ENCODE data around the gene RALB.

The RALB gene

DNA sequence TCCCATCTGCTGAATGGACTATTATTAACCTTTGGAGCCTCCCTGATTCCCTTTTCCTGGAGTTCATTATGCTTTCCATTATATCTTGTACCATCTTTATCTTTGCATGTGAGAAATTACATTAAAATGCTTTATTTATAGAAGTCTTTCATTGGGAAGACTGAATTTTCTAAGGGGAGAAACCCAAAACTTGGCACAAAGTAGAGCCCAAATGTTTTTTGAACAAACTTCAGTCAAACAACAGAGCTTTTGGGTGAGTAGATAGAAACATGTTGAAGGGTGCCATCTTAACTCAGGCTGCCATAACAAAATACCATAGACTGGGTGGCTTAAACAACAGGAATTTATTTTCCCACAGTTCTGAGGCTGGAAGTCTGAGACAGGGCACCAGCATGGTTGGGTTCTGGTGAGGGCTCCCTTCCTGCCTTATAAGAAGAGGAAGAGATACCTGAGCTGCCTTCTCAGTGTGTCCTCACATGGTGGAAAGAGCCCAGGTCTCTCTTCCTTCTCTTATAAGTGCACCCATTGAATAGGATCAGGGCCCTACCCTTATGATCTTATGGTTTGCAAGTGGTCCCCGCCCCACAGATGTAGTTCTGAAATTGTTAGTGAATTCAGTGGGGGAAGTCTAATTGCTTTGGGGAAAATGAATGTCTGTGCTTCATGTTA is 19.2 kb downstream of the RALB start:
- TF ChIP-seq EZH2 (optimal IDR thresholded peaks at IDR 0.05; ENCODE audit: low read depth, low read length) (no peak), EZH2phosphoT487 (IDR thresholded peaks at IDR 0.05; ENCODE audit: low read length) (no peak)
- TF ChIP-seq, protein P1, sequence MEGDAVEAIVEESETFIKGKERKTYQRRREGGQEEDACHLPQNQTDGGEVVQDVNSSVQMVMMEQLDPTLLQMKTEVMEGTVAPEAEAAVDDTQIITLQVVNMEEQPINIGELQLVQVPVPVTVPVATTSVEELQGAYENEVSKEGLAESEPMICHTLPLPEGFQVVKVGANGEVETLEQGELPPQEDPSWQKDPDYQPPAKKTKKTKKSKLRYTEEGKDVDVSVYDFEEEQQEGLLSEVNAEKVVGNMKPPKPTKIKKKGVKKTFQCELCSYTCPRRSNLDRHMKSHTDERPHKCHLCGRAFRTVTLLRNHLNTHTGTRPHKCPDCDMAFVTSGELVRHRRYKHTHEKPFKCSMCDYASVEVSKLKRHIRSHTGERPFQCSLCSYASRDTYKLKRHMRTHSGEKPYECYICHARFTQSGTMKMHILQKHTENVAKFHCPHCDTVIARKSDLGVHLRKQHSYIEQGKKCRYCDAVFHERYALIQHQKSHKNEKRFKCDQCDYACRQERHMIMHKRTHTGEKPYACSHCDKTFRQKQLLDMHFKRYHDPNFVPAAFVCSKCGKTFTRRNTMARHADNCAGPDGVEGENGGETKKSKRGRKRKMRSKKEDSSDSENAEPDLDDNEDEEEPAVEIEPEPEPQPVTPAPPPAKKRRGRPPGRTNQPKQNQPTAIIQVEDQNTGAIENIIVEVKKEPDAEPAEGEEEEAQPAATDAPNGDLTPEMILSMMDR (IDR thresholded peaks at IDR 0.05; ENCODE audit: low read length) = no peak
- H3K9ac ChIP-seq (ENCODE audit: low read length) = no peak overlapping the region
- no peak overlapping the region for H3K27ac ChIP-seq (ENCODE audit: low read length)

DNA sequence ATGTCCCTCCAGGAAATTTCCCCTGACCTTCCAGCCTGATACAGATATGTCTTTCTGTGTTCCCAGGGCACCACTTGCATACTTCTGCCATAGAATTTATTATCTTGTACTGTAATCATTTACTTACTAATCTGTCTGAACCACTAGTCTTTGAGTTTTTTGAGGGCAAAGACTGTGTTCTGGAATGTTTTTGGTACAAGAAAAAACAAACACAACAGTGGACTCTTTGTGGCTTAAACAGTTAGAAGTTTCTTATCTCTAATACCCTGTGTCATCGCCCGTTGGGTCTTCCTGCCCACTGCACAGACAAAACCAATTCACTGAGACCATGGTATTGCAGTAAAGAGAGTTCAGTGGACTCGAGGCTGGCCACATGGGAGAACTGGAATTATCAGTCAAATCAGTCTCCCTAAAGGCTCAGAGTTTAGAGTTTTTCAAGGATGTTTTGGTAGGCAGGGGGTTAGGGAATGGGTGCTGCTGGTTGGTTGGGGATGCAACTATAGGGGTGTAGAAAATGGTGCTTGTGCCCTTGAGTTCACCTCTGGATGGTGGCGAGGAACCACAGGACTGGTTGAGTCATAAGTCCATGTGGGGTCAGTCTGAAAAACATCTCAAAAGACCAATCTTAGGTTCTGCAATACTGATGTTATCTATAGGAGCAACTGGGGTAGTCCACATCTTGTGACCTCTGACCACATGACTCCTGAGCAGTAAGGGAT is 20.3 kb downstream of the RALB start:
- Histone ChIP-seq H3K4me2 (ENCODE audit: low read depth, low read length) (no peak overlapping the region), H3K4me1 (ENCODE audit: low read length) (no peaks in the 10 kb centered on the region), H4K20me1 (ENCODE audit: insufficient read depth, low read length) (no peaks in the 10 kb centered on the region), H3K9ac (ENCODE audit: low read length) (no peak overlapping the region), H3K9me3 (replicated peaks; ENCODE audit: insufficient read depth, low read length) (no peaks in the 10 kb centered on the region), H3K27ac (ENCODE audit: low read length) (no peak overlapping the region), H3F3A (ENCODE audit: insufficient read depth, low read length) (no peaks in the 10 kb centered on the region), H2AFZ (ENCODE audit: low read length) (no peak overlapping the region), H3K4me3 (ENCODE audit: low read length) (no peak overlapping the region), H3K9me2 (replicated peaks; ENCODE audit: insufficient read depth, low read length) (no peaks in the 10 kb centered on the region), H3K36me3 (replicated peaks; ENCODE audit: insufficient read depth, low read length) (no peaks in the 10 kb centered on the region), H3K27me3 (replicated peaks; ENCODE audit: insufficient read depth, low read length) (no peaks in the 10 kb centered on the region), H3K79me2 (ENCODE audit: low read length) (peaks cover 33% of the 10 kb centered on the region)
- DNase-seq = no peak
- TF ChIP-seq EZH2phosphoT487 (IDR thresholded peaks at IDR 0.05; ENCODE audit: low read length) = no peak
- TF ChIP-seq, protein P1 (IDR thresholded peaks at IDR 0.05; ENCODE audit: low read length) = no peak
- TF ChIP-seq EZH2 (optimal IDR thresholded peaks at IDR 0.05; ENCODE audit: low read depth, low read length) = no peak

More for the DNA sequence above, 19.2 kb downstream of the RALB start:
- Histone ChIP-seq H3K9me3 (replicated peaks; ENCODE audit: insufficient read depth, low read length) (no peaks in the 10 kb centered on the region), H3K36me3 (replicated peaks; ENCODE audit: insufficient read depth, low read length) (no peaks in the 10 kb centered on the region), H3K79me2 (ENCODE audit: low read length) (peaks cover 30% of the 10 kb centered on the region), H3K27me3 (replicated peaks; ENCODE audit: insufficient read depth, low read length) (no peaks in the 10 kb centered on the region), H3F3A (ENCODE audit: insufficient read depth, low read length) (no peaks in the 10 kb centered on the region), H2AFZ (ENCODE audit: low read length) (no peak overlapping the region), H3K4me3 (ENCODE audit: low read length) (no peak overlapping the region), H3K9me2 (replicated peaks; ENCODE audit: insufficient read depth, low read length) (no peaks in the 10 kb centered on the region), H4K20me1 (ENCODE audit: insufficient read depth, low read length) (no peaks in the 10 kb centered on the region), H3K4me2 (ENCODE audit: low read depth, low read length) (no peak overlapping the region), H3K4me1 (ENCODE audit: low read length) (no peaks in the 10 kb centered on the region)
- DNase-seq = no peak

- H3K27me3 ChIP-seq (replicated peaks; ENCODE audit: insufficient read depth, low read length) = no peaks in the 10 kb centered on the region
- H3K79me2 ChIP-seq (ENCODE audit: low read length) = peaks cover 28% of the 10 kb centered on the region
- H3K9me2 ChIP-seq (replicated peaks; ENCODE audit: insufficient read depth, low read length) = no peaks in the 10 kb centered on the region
- no peak overlapping the region for H3K27ac ChIP-seq (ENCODE audit: low read length)
- H3K9ac ChIP-seq (ENCODE audit: low read length) = no peak overlapping the region
- H3K4me1 ChIP-seq (ENCODE audit: low read length) = no peaks in the 10 kb centered on the region
- no peaks in the 10 kb centered on the region for H3F3A ChIP-seq (ENCODE audit: insufficient read depth, low read length)
- no peaks in the 10 kb centered on the region; the same call in 1 of the 2 replicates for H3K36me3 ChIP-seq (replicated peaks; ENCODE audit: insufficient read depth, low read length)
- no peaks in the 10 kb centered on the region for H4K20me1 ChIP-seq (ENCODE audit: insufficient read depth, low read length)
- H2AFZ ChIP-seq (ENCODE audit: low read length) = no peak overlapping the region
- DNase-seq = no peak
- no peak overlapping the region for H3K4me2 ChIP-seq (ENCODE audit: low read depth, low read length)
- no peak overlapping the region for H3K4me3 ChIP-seq (ENCODE audit: low read length)
- no peaks in the 10 kb centered on the region for H3K9me3 ChIP-seq (replicated peaks; ENCODE audit: insufficient read depth, low read length)
- TF ChIP-seq EZH2 (optimal IDR thresholded peaks at IDR 0.05; ENCODE audit: low read depth, low read length) (no peak), EZH2phosphoT487 (IDR thresholded peaks at IDR 0.05; ENCODE audit: low read length) (no peak)
- TF ChIP-seq, protein P1 (IDR thresholded peaks at IDR 0.05; ENCODE audit: low read length) = no peak
Measured at GRCh38 chr2:120275617-120276400, 23.2 kb downstream of the RALB start.
